ENCODE measurements around the gene CEP55. TPM values are rescaled to one million over a fixed set of nuclear protein-coding genes. Genes with fewer than 3 reads are reported as not detected.

Gene CEP55
- total RNA-seq, 1 donor from 2014 or later, result 3.7 TPM

DNA sequence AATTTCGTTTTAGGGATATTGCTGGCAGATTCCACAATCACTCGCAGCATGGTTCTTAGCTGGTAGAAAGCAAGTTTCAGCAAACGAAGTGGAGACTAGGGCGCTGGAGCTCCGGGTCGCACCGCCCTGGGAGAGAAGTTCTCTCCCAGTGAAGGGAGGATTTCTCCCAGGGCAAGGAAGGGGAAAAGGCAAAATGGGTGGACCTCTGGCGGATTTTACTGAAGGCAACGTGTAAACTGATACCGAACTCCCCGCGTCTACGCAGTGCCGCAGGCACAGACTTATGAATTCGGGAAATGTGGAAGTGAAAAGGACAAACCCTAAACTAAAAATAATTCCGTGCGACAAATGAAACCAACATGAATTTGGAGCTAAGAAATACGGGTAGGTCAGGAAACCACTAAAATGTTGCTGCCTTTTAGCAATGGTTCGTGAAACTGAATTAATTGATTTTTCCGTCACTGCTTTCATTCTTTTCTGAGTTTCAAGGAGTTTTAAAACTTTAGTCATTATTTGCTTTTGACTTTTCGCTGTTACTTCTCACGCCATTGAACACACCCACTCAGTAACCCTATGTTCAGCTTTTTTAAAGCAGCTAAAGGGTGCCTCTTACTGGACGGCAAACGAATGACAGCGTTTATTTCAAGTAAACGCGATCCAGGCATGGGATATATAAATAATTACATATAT is 14.1 kb upstream of the CEP55 start, which contains the start of gene MYOF:
Gene MYOF (minus strand): TSS at position 190 of the 690 bp plus-strand sequence. CDS start 140 bp downstream, at position 50.
- TF ChIP-seq, protein P1, sequence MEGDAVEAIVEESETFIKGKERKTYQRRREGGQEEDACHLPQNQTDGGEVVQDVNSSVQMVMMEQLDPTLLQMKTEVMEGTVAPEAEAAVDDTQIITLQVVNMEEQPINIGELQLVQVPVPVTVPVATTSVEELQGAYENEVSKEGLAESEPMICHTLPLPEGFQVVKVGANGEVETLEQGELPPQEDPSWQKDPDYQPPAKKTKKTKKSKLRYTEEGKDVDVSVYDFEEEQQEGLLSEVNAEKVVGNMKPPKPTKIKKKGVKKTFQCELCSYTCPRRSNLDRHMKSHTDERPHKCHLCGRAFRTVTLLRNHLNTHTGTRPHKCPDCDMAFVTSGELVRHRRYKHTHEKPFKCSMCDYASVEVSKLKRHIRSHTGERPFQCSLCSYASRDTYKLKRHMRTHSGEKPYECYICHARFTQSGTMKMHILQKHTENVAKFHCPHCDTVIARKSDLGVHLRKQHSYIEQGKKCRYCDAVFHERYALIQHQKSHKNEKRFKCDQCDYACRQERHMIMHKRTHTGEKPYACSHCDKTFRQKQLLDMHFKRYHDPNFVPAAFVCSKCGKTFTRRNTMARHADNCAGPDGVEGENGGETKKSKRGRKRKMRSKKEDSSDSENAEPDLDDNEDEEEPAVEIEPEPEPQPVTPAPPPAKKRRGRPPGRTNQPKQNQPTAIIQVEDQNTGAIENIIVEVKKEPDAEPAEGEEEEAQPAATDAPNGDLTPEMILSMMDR (IDR thresholded peaks at IDR 0.05; ENCODE audit: insufficient read depth, low read depth, low read length), result peak; percentile 69
- TF ChIP-seq EZH2 (IDR thresholded peaks at IDR 0.05; ENCODE audit: insufficient read depth, low read length), result no peak
- Mint-ChIP-seq H3K36me3 (ENCODE audit: low read depth, unreplicated experiment) (no peaks in the 10 kb centered on the region), H3K27me3 (ENCODE audit: low read depth, unreplicated experiment) (no peaks in the 10 kb centered on the region), H3K27ac (ENCODE audit: unreplicated experiment) (peak within 1 kb of the TSS; percentile 97), H3K4me3 (ENCODE audit: unreplicated experiment) (peak within 1 kb of the TSS; percentile 98), H3K4me1 (ENCODE audit: low read depth, unreplicated experiment) (peaks cover 14% of the 10 kb centered on the region), H3K9me3 (ENCODE audit: unreplicated experiment) (no peaks in the 10 kb centered on the region)
- H3K36me3 ChIP-seq (ENCODE audit: insufficient read depth, low read length), result peaks cover 8% of the 10 kb centered on the region
- no peaks in the 10 kb centered on the region for H3K27me3 ChIP-seq (ENCODE audit: insufficient read depth, low read length)
- FAIRE-seq (no peak), DNase-seq (ENCODE audit: low read depth) (peak; percentile 83)
- peaks cover 26% of the 10 kb centered on the region for H3K4me1 ChIP-seq (ENCODE audit: insufficient read depth, low read length)
- H2AFZ ChIP-seq (ENCODE audit: low read depth, low read length), result peak within 1 kb of the TSS; percentile 38
- no peaks in the 10 kb centered on the region for H3K9me3 ChIP-seq (ENCODE audit: insufficient read depth, low read depth, low read length)
- H3K27ac ChIP-seq (ENCODE audit: low read depth, low read length), result peak within 1 kb of the TSS; percentile 99
- H3K9ac ChIP-seq (ENCODE audit: low read length), result peak within 1 kb of the TSS; percentile 96
- H4K20me1 ChIP-seq (ENCODE audit: insufficient read depth, low read length), result peaks cover 15% of the 10 kb centered on the region
- peak within 1 kb of the TSS; percentile 82 for H3K4me2 ChIP-seq (ENCODE audit: low read length)
- H3K4me3 ChIP-seq (ENCODE audit: insufficient read depth, low read depth, low read length), result peak within 1 kb of the TSS; percentile 98
- peaks cover 47% of the 10 kb centered on the region for H3K79me2 ChIP-seq (ENCODE audit: insufficient read depth, low read length)

DNA sequence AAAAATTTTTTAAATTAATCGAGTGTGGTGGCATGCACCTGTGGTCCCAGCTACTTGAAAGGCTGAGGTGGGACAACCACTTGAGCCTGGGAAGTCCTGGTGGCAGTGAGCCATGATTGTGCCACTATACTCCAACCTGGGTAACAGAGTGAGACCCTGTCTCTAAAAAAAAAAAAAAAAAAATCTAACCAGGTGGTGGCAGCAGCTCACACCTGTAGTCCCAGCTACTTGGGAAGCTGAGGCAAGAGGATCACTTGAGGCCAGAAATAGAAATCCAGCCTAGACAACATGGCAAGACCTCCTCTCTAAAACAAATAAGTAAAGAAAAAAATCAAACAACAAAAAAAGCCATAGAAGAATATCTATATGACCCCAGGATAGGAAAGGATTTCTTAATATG is 10.7 kb upstream of the CEP55 start:
- H3K9me3 ChIP-seq (ENCODE audit: insufficient read depth, low read depth, low read length), result no peaks in the 10 kb centered on the region
- H3K9me3 Mint-ChIP-seq (ENCODE audit: unreplicated experiment), result no peaks in the 10 kb centered on the region
- H3K79me2 ChIP-seq (ENCODE audit: insufficient read depth, low read length), result peaks cover 15% of the 10 kb centered on the region
- no peak overlapping the region for H3K4me3 Mint-ChIP-seq (ENCODE audit: unreplicated experiment)
- no peak for DNase-seq (ENCODE audit: low read depth)
- peaks cover under 1% of the 10 kb centered on the region for H4K20me1 ChIP-seq (ENCODE audit: insufficient read depth, low read length)
- H3K27me3 Mint-ChIP-seq (ENCODE audit: low read depth, unreplicated experiment), result no peaks in the 10 kb centered on the region
- FAIRE-seq, result no peak
- no peak overlapping the region for H3K27ac ChIP-seq (ENCODE audit: low read depth, low read length)
- H3K4me2 ChIP-seq (ENCODE audit: low read length), result no peak overlapping the region
- TF ChIP-seq, protein P1 (IDR thresholded peaks at IDR 0.05; ENCODE audit: insufficient read depth, low read depth, low read length), result no peak
- TF ChIP-seq EZH2 (IDR thresholded peaks at IDR 0.05; ENCODE audit: insufficient read depth, low read length), result no peak
- H3K4me3 ChIP-seq (ENCODE audit: insufficient read depth, low read depth, low read length), result no peak overlapping the region
- no peak overlapping the region for H3K9ac ChIP-seq (ENCODE audit: low read length)
- H3K27me3 ChIP-seq (ENCODE audit: insufficient read depth, low read length), result no peaks in the 10 kb centered on the region
- no peak overlapping the region for H2AFZ ChIP-seq (ENCODE audit: low read depth, low read length)
- H3K4me1 Mint-ChIP-seq (ENCODE audit: low read depth, unreplicated experiment), result peaks cover 9% of the 10 kb centered on the region
- H3K4me1 ChIP-seq (ENCODE audit: insufficient read depth, low read length), result peaks cover 9% of the 10 kb centered on the region
- no peaks in the 10 kb centered on the region for H3K36me3 Mint-ChIP-seq (ENCODE audit: low read depth, unreplicated experiment)
- no peaks in the 10 kb centered on the region for H3K36me3 ChIP-seq (ENCODE audit: insufficient read depth, low read length)
- no peak overlapping the region for H3K27ac Mint-ChIP-seq (ENCODE audit: unreplicated experiment)

DNA sequence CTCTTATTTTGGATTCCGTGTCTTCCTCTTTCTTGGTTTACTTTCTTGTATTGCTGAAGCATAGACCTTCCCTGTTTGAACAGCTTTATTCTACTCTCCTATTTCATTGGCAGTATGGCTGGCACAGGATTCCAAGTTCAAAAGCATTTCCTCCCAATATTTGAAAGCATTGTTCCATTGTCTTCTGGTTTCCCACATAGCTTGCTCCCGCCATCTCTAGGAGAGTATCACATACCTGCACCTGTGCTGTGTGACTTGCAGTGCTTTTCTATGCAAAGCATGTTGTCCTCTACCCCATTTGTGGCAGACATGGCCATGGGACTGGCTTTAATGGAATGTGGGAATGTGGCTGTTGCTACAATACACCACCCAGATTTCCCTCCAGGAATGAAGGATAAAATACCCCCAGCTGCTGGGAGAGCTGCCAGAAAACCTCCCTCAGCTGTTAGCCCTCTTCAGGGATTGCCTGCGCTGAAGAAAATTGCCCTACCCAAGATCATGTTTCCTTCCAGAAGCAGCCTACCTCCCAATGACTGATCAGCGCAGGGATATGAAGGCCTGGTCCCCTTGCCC is 7.4 kb upstream of the CEP55 start:
- H3K4me3 ChIP-seq (ENCODE audit: insufficient read depth, low read depth, low read length), result no peak overlapping the region
- no peak overlapping the region for H3K4me2 ChIP-seq (ENCODE audit: low read length)
- H3K27ac ChIP-seq (ENCODE audit: low read depth, low read length), result peak overlapping the region; percentile 3
- H3K36me3 ChIP-seq (ENCODE audit: insufficient read depth, low read length), result no peaks in the 10 kb centered on the region
- no peak for TF ChIP-seq EZH2 (IDR thresholded peaks at IDR 0.05; ENCODE audit: insufficient read depth, low read length)
- TF ChIP-seq, protein P1 (IDR thresholded peaks at IDR 0.05; ENCODE audit: insufficient read depth, low read depth, low read length), result no peak
- Mint-ChIP-seq H3K4me3 (ENCODE audit: unreplicated experiment) (no peak overlapping the region), H3K27me3 (ENCODE audit: low read depth, unreplicated experiment) (no peaks in the 10 kb centered on the region), H3K4me1 (ENCODE audit: low read depth, unreplicated experiment) (peaks cover 9% of the 10 kb centered on the region), H3K27ac (ENCODE audit: unreplicated experiment) (no peak overlapping the region), H3K9me3 (ENCODE audit: unreplicated experiment) (no peaks in the 10 kb centered on the region), H3K36me3 (ENCODE audit: low read depth, unreplicated experiment) (peaks cover 2% of the 10 kb centered on the region)
- no peaks in the 10 kb centered on the region for H3K27me3 ChIP-seq (ENCODE audit: insufficient read depth, low read length)
- no peak for FAIRE-seq
- no peak for DNase-seq (ENCODE audit: low read depth)
- no peaks in the 10 kb centered on the region for H3K9me3 ChIP-seq (ENCODE audit: insufficient read depth, low read depth, low read length)
- H3K9ac ChIP-seq (ENCODE audit: low read length), result no peak overlapping the region
- H4K20me1 ChIP-seq (ENCODE audit: insufficient read depth, low read length), result no peaks in the 10 kb centered on the region
- H3K4me1 ChIP-seq (ENCODE audit: insufficient read depth, low read length), result no peaks in the 10 kb centered on the region
- no peak overlapping the region for H2AFZ ChIP-seq (ENCODE audit: low read depth, low read length)
- no peaks in the 10 kb centered on the region for H3K79me2 ChIP-seq (ENCODE audit: insufficient read depth, low read length)

Data from astrocyte (in vitro differentiated cells and primary cell).